OCI-LY3 (cell line): ENCODE results near the gene TEX26.

Experiments used
- CTCF ChIP-seq: fragments of 200-600, 300-600 bp; sonication (generic); IDR thresholded peaks from 2 replicates; pipeline ENCODE4 v1.5.1; 2014; ENCODE audit warnings: antibody characterized with exemption, low read length, low read depth
- EZH2phosphoT487 ChIP-seq: fragments of 200-600 bp; shearing (Covaris generic); IDR thresholded peaks from 2 replicates; pipeline ENCODE4 v1.6.1; 2018; ENCODE audit warnings: antibody characterized with exemption, mixed run types, low read depth

- no peak for TF ChIP-seq CTCF
- no peak for TF ChIP-seq EZH2phosphoT487
These were observed 9.0 kb upstream of the TEX26 start for GRCh38 chr13:30923418-30923817.
